Neural cell (in vitro differentiated cells): ENCODE results near the gene RPL29. TPM values are rescaled to one million over a fixed set of nuclear protein-coding genes. Genes with fewer than 3 reads are reported as not detected.

ENCODE experiments used
- H2AFZ ChIP-seq: fragments of 200-600, 300-800 bp; sonication (generic), shearing (Covaris generic); 2 replicates; pipeline ENCODE4 v1.6.0; 2014; ENCODE audit warnings: low read depth, mild to moderate bottlenecking, antibody characterized with exemption, low read length, moderate library complexity
- H3F3A ChIP-seq: fragments of 200-600 bp; shearing (Covaris generic); 2 replicates; pipeline ENCODE4 v1.6.1; 2016; ENCODE audit warnings: mild to moderate bottlenecking, moderate library complexity, mixed read lengths, antibody characterized with exemption, low read length; ENCODE audit not compliant: insufficient read depth, poor library complexity, severe bottlenecking
- H3K27ac ChIP-seq: fragments of 200-600, 300-800 bp; sonication (generic), shearing (Covaris generic); 2 replicates; pipeline ENCODE4 v1.5.1; 2014; ENCODE audit warnings: mild to moderate bottlenecking, low read length, moderate library complexity
- H3K27me3 ChIP-seq: fragments of 300-800, 200-600 bp; sonication (generic), shearing (Covaris generic); 2 replicates; pipeline ENCODE4 v1.6.0; 2014; ENCODE audit warnings: mild to moderate bottlenecking, low read depth, low read length, moderate library complexity; ENCODE audit not compliant: insufficient read depth
- H3K36me3 ChIP-seq: fragments of 300-800, 200-600 bp; sonication (generic), shearing (Covaris generic); 2 replicates; pipeline ENCODE4 v1.5.1; 2014; ENCODE audit warnings: mild to moderate bottlenecking, antibody characterized with exemption, low read length, moderate library complexity; ENCODE audit not compliant: insufficient read depth
- H3K4me2 ChIP-seq: fragments of 300-800, 200-600 bp; sonication (generic), shearing (Covaris generic); 2 replicates; pipeline ENCODE4 v1.6.0; 2014; ENCODE audit warnings: mild to moderate bottlenecking, low read length
- H3K4me3 ChIP-seq: fragments of 300-800, 200-600 bp; sonication (generic), shearing (Covaris generic); 2 replicates; pipeline ENCODE4 v1.5.1; 2014; ENCODE audit warnings: mild to moderate bottlenecking, low read length, moderate library complexity
- H3K79me2 ChIP-seq: fragments of 200-600 bp; shearing (Covaris generic); replicated peaks from 2 replicates; pipeline ENCODE4 v1.6.0; 2014; ENCODE audit warnings: mild to moderate bottlenecking, low read length, moderate library complexity; ENCODE audit not compliant: insufficient read depth
- H3K9ac ChIP-seq: fragments of 300-800, 200-600 bp; sonication (generic), shearing (Covaris generic); 2 replicates; pipeline ENCODE4 v1.6.1; 2016; ENCODE audit warnings: mild to moderate bottlenecking, low read length, mixed read lengths
- H3K9me2 ChIP-seq: fragments of 200-600 bp; shearing (Covaris generic); 2 replicates; pipeline ENCODE4 v1.6.1; 2016; ENCODE audit warnings: mild to moderate bottlenecking, low read length, mixed read lengths; ENCODE audit not compliant: insufficient read depth
- H3K9me3 ChIP-seq: fragments of 200-600, 300-800 bp; sonication (generic), shearing (Covaris generic); 2 replicates; pipeline ENCODE4 v1.6.1; 2016; ENCODE audit warnings: mild to moderate bottlenecking, mixed run types, low read length, moderate library complexity, mixed read lengths
- H4K20me1 ChIP-seq: fragments of 200-600 bp; shearing (Covaris generic); 2 replicates; pipeline ENCODE4 v1.6.1; 2016; ENCODE audit warnings: mild to moderate bottlenecking, mixed run types; ENCODE audit not compliant: insufficient read depth
- EP300 ChIP-seq: fragments of 450-650 bp; conservative IDR thresholded peaks from 2 replicates; pipeline ENCODE4 v1.6.1; 2014; ENCODE audit warnings: antibody characterized with exemption, mild to moderate bottlenecking, moderate library complexity; ENCODE audit not compliant: poor library complexity, severe bottlenecking
- EZH2 ChIP-seq: fragments of 200-600, 300-800 bp; shearing (Covaris generic), sonication (generic); IDR thresholded peaks from 2 replicates; pipeline ENCODE4 v1.6.1; 2014; ENCODE audit warnings: antibody characterized with exemption, low read length, borderline replicate concordance, mild to moderate bottlenecking; ENCODE audit not compliant: insufficient read depth, poor library complexity, severe bottlenecking
- MXI1 ChIP-seq: fragments of 450-650 bp; conservative IDR thresholded peaks from 2 replicates; pipeline ENCODE4 v1.6.1; 2014; ENCODE audit warnings: antibody characterized with exemption, mild to moderate bottlenecking; ENCODE audit not compliant: poor library complexity, severe bottlenecking
- POLR2AphosphoS5 ChIP-seq: IDR thresholded peaks from 2 replicates; pipeline ENCODE4 v1.6.1; 2012
- RAD21 ChIP-seq: fragments of 450-650 bp; conservative IDR thresholded peaks from 2 replicates; pipeline ENCODE4 v1.6.1; 2014; ENCODE audit warnings: antibody characterized with exemption, mild to moderate bottlenecking, moderate library complexity
- SMC3 ChIP-seq: fragments of 450-650 bp; conservative IDR thresholded peaks from 2 replicates; pipeline ENCODE4 v1.6.1; 2014; ENCODE audit warnings: antibody characterized with exemption, mild to moderate bottlenecking, moderate library complexity; ENCODE audit not compliant: poor library complexity
- TAF1 ChIP-seq: IDR thresholded peaks from 2 replicates; pipeline ENCODE4 v1.6.1; 2012; ENCODE audit warnings: low read depth
- polyA plus RNA-seq: library from polyadenylated mRNA; depleted of rRNA; stranded (reverse); fragments of >200 nt; gene quantifications from 2 replicates; pipeline ENCODE4 v1.2.3, GENCODE V29; 2014
- TF ChIP-seq, protein P1 (sequence below): fragments of 450-650 bp; IDR thresholded peaks from 2 replicates; pipeline ENCODE4 v1.5.1; 2014; ENCODE audit warnings: antibody characterized with exemption, mild to moderate bottlenecking, moderate library complexity; ENCODE audit not compliant: poor library complexity, severe bottlenecking
- TF ChIP-seq, protein P2 (sequence below): IDR thresholded peaks from 2 replicates; pipeline ENCODE4 v1.6.1; 2012; ENCODE audit warnings: borderline replicate concordance

RPL29 gene
- polyA plus RNA-seq, 1 donor from 2014 or later: 846 TPM

DNA sequence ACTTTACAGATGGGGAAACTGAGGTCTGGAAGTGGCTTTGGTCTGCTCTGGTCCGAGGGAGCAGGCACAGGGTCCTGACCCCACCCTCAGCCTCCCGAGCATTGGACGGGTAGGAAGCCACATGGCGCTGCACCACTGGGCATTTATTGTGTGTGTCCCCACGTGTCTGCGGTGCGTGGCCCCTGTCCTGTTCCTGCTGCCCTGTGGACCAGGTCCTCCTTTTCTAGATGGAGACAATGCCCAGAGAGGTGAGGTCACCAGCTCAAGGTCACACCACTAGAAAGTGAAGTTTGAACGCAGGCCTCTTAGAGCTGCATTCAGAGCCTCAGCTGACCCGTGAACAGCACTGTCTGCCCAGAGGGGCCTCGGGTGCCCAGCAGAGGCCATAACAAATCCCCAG lies 33.8 kb upstream of the RPL29 start:
- Histone ChIP-seq H3K27ac (no peak overlapping the region), H3K4me2 (no peak overlapping the region), H3K9me3 (no peaks in the 10 kb centered on the region), H2AFZ (no peak overlapping the region), H3K79me2 (no peaks in the 10 kb centered on the region), H3K9ac (no peak overlapping the region), H3K27me3 (no peaks in the 10 kb centered on the region), H3K4me3 (no peak overlapping the region), H3K36me3 (no peaks in the 10 kb centered on the region), H3F3A (no peaks in the 10 kb centered on the region), H3K9me2 (no peaks in the 10 kb centered on the region), H4K20me1 (no peaks in the 10 kb centered on the region)
- TF ChIP-seq MXI1 (no peak), SMC3 (no peak), POLR2AphosphoS5 (no peak), RAD21 (no peak), EZH2 (no peak), EP300 (no peak), TAF1 (no peak)
- TF ChIP-seq, protein P1, sequence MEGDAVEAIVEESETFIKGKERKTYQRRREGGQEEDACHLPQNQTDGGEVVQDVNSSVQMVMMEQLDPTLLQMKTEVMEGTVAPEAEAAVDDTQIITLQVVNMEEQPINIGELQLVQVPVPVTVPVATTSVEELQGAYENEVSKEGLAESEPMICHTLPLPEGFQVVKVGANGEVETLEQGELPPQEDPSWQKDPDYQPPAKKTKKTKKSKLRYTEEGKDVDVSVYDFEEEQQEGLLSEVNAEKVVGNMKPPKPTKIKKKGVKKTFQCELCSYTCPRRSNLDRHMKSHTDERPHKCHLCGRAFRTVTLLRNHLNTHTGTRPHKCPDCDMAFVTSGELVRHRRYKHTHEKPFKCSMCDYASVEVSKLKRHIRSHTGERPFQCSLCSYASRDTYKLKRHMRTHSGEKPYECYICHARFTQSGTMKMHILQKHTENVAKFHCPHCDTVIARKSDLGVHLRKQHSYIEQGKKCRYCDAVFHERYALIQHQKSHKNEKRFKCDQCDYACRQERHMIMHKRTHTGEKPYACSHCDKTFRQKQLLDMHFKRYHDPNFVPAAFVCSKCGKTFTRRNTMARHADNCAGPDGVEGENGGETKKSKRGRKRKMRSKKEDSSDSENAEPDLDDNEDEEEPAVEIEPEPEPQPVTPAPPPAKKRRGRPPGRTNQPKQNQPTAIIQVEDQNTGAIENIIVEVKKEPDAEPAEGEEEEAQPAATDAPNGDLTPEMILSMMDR: no peak
- TF ChIP-seq, protein P2, sequence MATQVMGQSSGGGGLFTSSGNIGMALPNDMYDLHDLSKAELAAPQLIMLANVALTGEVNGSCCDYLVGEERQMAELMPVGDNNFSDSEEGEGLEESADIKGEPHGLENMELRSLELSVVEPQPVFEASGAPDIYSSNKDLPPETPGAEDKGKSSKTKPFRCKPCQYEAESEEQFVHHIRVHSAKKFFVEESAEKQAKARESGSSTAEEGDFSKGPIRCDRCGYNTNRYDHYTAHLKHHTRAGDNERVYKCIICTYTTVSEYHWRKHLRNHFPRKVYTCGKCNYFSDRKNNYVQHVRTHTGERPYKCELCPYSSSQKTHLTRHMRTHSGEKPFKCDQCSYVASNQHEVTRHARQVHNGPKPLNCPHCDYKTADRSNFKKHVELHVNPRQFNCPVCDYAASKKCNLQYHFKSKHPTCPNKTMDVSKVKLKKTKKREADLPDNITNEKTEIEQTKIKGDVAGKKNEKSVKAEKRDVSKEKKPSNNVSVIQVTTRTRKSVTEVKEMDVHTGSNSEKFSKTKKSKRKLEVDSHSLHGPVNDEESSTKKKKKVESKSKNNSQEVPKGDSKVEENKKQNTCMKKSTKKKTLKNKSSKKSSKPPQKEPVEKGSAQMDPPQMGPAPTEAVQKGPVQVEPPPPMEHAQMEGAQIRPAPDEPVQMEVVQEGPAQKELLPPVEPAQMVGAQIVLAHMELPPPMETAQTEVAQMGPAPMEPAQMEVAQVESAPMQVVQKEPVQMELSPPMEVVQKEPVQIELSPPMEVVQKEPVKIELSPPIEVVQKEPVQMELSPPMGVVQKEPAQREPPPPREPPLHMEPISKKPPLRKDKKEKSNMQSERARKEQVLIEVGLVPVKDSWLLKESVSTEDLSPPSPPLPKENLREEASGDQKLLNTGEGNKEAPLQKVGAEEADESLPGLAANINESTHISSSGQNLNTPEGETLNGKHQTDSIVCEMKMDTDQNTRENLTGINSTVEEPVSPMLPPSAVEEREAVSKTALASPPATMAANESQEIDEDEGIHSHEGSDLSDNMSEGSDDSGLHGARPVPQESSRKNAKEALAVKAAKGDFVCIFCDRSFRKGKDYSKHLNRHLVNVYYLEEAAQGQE: no peak

DNA sequence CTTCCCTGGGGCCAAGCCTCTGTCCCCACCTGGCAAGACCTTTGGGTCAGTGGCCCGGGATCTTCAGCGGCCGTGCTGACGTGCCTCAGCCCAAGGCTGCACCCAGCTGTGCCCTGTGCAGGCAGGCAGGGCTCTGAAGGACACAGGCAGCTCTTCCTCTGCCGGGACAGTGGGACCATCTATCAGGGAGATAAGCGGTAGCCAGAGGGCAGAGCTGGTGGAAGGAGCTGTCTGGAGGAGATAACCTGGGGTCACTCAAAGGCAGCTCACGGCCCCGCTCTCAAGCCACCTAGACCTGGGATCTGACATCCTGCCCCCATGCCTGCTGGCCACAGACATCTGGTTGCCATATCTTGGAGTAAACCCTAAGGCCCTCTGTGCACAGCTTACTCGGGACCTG lies 33.4 kb upstream of the RPL29 start:
- Histone ChIP-seq H3K9me3 (no peaks in the 10 kb centered on the region), H3K4me3 (no peak overlapping the region), H3K27me3 (no peaks in the 10 kb centered on the region), H3K27ac (no peak overlapping the region), H2AFZ (no peak overlapping the region), H3F3A (no peaks in the 10 kb centered on the region), H3K79me2 (no peaks in the 10 kb centered on the region), H4K20me1 (no peaks in the 10 kb centered on the region), H3K9ac (no peak overlapping the region), H3K36me3 (no peaks in the 10 kb centered on the region), H3K9me2 (no peaks in the 10 kb centered on the region), H3K4me2 (no peak overlapping the region)
- TF ChIP-seq POLR2AphosphoS5 (no peak), SMC3 (no peak), MXI1 (no peak), RAD21 (no peak), EZH2 (no peak), TAF1 (no peak), EP300 (no peak)
- TF ChIP-seq, protein P1: no peak
- TF ChIP-seq, protein P2: no peak
